SK-N-SH treated with all-trans-retinoic acid at 6 μM for 48 hours (cell line): ENCODE data around the gene FSTL3.

ENCODE experiments used
- ARNTL ChIP-seq: fragments of 450-650 bp; formaldehyde crosslinking; IDR thresholded peaks from 2 replicates; pipeline ENCODE4 v1.5.0; 2020; ENCODE audit warnings: low read depth, mild to moderate bottlenecking, moderate library complexity, borderline replicate concordance
- BACH2 ChIP-seq: fragments of 250-450 bp; sonication (Bioruptor Pico); IDR thresholded peaks from 2 replicates; pipeline ENCODE4 v1.9.0; 2021; ENCODE audit warnings: mild to moderate bottlenecking, borderline replicate concordance
- GLIS3 ChIP-seq: fragments of 250-450 bp; sonication (Bioruptor Pico); IDR thresholded peaks from 2 replicates; pipeline ENCODE4 v1.5.0; 2020; ENCODE audit warnings: mild to moderate bottlenecking, moderate library complexity
- ISL1 ChIP-seq: fragments of 250-450 bp; sonication (Bioruptor Pico); IDR thresholded peaks from 2 replicates; pipeline ENCODE4 v2.1.2; 2022; ENCODE audit warnings: mild to moderate bottlenecking, moderate library complexity
- RARB ChIP-seq: fragments of 250-450 bp; sonication (Bioruptor Pico); IDR thresholded peaks from 2 replicates; pipeline ENCODE4 v1.8.0; 2021; ENCODE audit warnings: mild to moderate bottlenecking, moderate library complexity
- SNAI2 ChIP-seq: fragments of 250-450 bp; sonication (Bioruptor Pico); IDR thresholded peaks from 2 replicates; pipeline ENCODE4 v1.5.0; 2020; ENCODE audit warnings: mild to moderate bottlenecking, moderate library complexity
- ZFP3 ChIP-seq: fragments of 250-450 bp; sonication (Bioruptor Pico); IDR thresholded peaks from 2 replicates; pipeline ENCODE4 v1.5.0; 2020; ENCODE audit warnings: mild to moderate bottlenecking, moderate library complexity
- ZFP30 ChIP-seq: fragments of 450-650 bp; formaldehyde crosslinking; IDR thresholded peaks from 2 replicates; pipeline ENCODE4 v1.5.0; 2022; ENCODE audit warnings: mild to moderate bottlenecking, moderate library complexity
- ZNF565 ChIP-seq: fragments of 450-650 bp; formaldehyde crosslinking; conservative IDR thresholded peaks from 2 replicates; pipeline ENCODE4 v1.5.0; 2020; ENCODE audit warnings: low read depth, mild to moderate bottlenecking, moderate library complexity
- ZNF70 ChIP-seq: fragments of 450-650 bp; formaldehyde crosslinking; IDR thresholded peaks from 2 replicates; pipeline ENCODE4 v1.5.0; 2020; ENCODE audit warnings: mild to moderate bottlenecking, moderate library complexity
- TF ChIP-seq, protein P1 (sequence below): fragments of 250-450 bp; sonication (Bioruptor Pico); IDR thresholded peaks from 2 replicates; pipeline ENCODE4 v1.8.0; 2020; ENCODE audit warnings: mild to moderate bottlenecking, moderate library complexity, borderline replicate concordance
- TF ChIP-seq, protein P2 (sequence below): fragments of 250-450 bp; sonication (Bioruptor Pico); IDR thresholded peaks from 2 replicates; pipeline ENCODE4 v1.5.1; 2020; ENCODE audit warnings: low read depth, mild to moderate bottlenecking, moderate library complexity
- TF ChIP-seq, protein P3 (sequence below): fragments of 250-450 bp; sonication (Bioruptor Pico); IDR thresholded peaks from 2 replicates; pipeline ENCODE4 v1.8.0; 2021; ENCODE audit warnings: low read depth, mild to moderate bottlenecking, moderate library complexity, borderline replicate concordance

DNA sequence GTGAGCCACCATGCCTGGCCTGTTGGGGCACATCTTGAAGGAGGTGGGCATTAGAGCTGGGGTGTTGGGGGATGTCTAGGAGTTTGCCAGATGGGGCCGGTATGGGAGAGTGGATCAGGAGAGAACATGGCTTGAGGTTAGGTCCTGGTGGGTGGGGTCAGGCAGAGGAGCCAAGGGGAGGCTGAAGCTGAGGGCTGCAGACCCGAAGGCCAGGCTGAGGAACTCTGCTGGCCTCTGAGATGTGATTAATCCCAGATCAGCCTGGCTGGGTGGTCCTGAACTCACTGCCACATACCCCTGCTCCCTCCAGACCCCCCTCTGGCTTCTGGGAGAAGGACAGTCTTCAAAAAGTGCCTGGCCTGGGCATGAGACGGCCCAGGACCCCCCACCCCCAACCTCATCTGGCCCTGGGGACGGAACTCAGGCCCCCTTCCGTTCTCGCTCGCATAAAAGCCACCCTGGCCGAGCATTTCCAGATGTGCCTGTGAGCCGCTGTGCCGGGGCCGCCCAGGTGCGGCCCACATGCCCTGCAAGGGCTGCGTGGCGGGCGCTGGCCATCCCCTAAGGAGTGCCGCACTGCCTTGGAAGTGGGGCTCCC lies 2.7 kb downstream of the FSTL3 start:
- TF ChIP-seq GLIS3 (CRISPR knock-in tag) = no peak
- no peak for TF ChIP-seq SNAI2 (CRISPR knock-in tag)
- no peak for TF ChIP-seq ISL1 (CRISPR knock-in tag)
- TF ChIP-seq ZFP30 = no peak
- TF ChIP-seq ZFP3 (CRISPR knock-in tag) = peak; percentile 99
- TF ChIP-seq, protein P1, sequence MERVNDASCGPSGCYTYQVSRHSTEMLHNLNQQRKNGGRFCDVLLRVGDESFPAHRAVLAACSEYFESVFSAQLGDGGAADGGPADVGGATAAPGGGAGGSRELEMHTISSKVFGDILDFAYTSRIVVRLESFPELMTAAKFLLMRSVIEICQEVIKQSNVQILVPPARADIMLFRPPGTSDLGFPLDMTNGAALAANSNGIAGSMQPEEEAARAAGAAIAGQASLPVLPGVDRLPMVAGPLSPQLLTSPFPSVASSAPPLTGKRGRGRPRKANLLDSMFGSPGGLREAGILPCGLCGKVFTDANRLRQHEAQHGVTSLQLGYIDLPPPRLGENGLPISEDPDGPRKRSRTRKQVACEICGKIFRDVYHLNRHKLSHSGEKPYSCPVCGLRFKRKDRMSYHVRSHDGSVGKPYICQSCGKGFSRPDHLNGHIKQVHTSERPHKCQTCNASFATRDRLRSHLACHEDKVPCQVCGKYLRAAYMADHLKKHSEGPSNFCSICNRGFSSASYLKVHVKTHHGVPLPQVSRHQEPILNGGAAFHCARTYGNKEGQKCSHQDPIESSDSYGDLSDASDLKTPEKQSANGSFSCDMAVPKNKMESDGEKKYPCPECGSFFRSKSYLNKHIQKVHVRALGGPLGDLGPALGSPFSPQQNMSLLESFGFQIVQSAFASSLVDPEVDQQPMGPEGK (CRISPR knock-in tag) = no peak
- TF ChIP-seq ZNF565 = no peak
- TF ChIP-seq, protein P2, sequence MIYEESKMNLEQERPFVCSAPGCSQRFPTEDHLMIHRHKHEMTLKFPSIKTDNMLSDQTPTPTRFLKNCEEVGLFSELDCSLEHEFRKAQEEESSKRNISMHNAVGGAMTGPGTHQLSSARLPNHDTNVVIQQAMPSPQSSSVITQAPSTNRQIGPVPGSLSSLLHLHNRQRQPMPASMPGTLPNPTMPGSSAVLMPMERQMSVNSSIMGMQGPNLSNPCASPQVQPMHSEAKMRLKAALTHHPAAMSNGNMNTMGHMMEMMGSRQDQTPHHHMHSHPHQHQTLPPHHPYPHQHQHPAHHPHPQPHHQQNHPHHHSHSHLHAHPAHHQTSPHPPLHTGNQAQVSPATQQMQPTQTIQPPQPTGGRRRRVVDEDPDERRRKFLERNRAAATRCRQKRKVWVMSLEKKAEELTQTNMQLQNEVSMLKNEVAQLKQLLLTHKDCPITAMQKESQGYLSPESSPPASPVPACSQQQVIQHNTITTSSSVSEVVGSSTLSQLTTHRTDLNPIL (CRISPR knock-in tag) = no peak
- no peak for TF ChIP-seq BACH2
- TF ChIP-seq ARNTL (CRISPR knock-in tag) = no peak
- TF ChIP-seq RARB (CRISPR knock-in tag) = no peak
- TF ChIP-seq, protein P3, sequence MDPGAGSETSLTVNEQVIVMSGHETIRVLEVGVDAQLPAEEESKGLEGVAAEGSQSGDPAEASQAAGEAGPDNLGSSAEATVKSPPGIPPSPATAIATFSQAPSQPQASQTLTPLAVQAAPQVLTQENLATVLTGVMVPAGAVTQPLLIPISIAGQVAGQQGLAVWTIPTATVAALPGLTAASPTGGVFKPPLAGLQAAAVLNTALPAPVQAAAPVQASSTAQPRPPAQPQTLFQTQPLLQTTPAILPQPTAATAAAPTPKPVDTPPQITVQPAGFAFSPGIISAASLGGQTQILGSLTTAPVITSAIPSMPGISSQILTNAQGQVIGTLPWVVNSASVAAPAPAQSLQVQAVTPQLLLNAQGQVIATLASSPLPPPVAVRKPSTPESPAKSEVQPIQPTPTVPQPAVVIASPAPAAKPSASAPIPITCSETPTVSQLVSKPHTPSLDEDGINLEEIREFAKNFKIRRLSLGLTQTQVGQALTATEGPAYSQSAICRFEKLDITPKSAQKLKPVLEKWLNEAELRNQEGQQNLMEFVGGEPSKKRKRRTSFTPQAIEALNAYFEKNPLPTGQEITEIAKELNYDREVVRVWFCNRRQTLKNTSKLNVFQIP (CRISPR knock-in tag) = no peak
- TF ChIP-seq ZNF70 (CRISPR knock-in tag) = no peak
